PC-9 (cell line): ENCODE data around the gene HELZ. TPM values are rescaled to one million over a fixed set of nuclear protein-coding genes. Genes with fewer than 3 reads are reported as not detected.

ENCODE experiments used
- BruUV-seq: library from RNA; stranded (reverse); fragments of 400-500 nt; replicated peaks from 2 replicates; lab custom pipeline; 2021; lab: Mats Ljungman, UMichigan
- CTCF ChIA-PET: fragments of 300-600 bp; sonication (Branson Sonifier 250); formaldehyde crosslinking; loops from one replicate; lab custom pipeline; 2022; ENCODE audit warnings: antibody characterized with exemption; lab: Charles Lee
- POLR2A ChIA-PET: fragments of 300-600 bp; sonication (Branson Sonifier 250); formaldehyde crosslinking; loops from one replicate; lab custom pipeline; 2022; ENCODE audit warnings: antibody characterized with exemption; ENCODE audit not compliant: unreplicated experiment; lab: Charles Lee
- DNase-seq, 2 experiments: peaks; one replicate each; pipeline versions ENCODE4 v3.0.0 to v3.0.0-alpha.2; 2015 to 2022; ENCODE audit warnings: mixed read lengths in 1 of 2
- H2AFZ ChIP-seq: fragments of 200-600 bp; sonication (generic); 2 replicates; pipeline ENCODE4 v1.8.1; 2017; ENCODE audit warnings: antibody characterized with exemption
- H3F3A ChIP-seq: fragments of 200-600 bp; sonication (generic); 2 replicates; pipeline ENCODE4 v1.8.1; 2017; ENCODE audit warnings: antibody characterized with exemption, mild to moderate bottlenecking, low read depth; ENCODE audit not compliant: insufficient read depth
- H3K27ac ChIP-seq: fragments of 200-600 bp; sonication (generic); 2 replicates; pipeline ENCODE4 v1.6.1; 2016; ENCODE audit warnings: mixed run types
- H3K27me3 ChIP-seq: fragments of 200-600 bp; sonication (generic); 2 replicates; pipeline ENCODE4 v1.6.1; 2016; ENCODE audit warnings: low read depth, mixed run types; ENCODE audit not compliant: insufficient read depth
- H3K36me3 ChIP-seq: fragments of 200-600 bp; sonication (generic); 2 replicates; pipeline ENCODE4 v1.6.1; 2016; ENCODE audit warnings: low read depth, mixed run types
- H3K4me1 ChIP-seq: fragments of 200-600 bp; sonication (generic); replicated peaks from 2 replicates; pipeline ENCODE4 v1.6.1; 2016; ENCODE audit warnings: mixed run types; ENCODE audit not compliant: insufficient read depth
- H3K4me2 ChIP-seq: fragments of 200-600 bp; sonication (generic); 2 replicates; pipeline ENCODE4 v1.6.1; 2017; ENCODE audit warnings: mixed run types
- H3K4me3 ChIP-seq: fragments of 200-600 bp; sonication (generic); 2 replicates; pipeline ENCODE4 v1.6.1; 2016; ENCODE audit warnings: mixed run types
- H3K79me2 ChIP-seq: fragments of 200-600 bp; sonication (generic); 2 replicates; pipeline ENCODE4 v1.6.1; 2017; ENCODE audit warnings: low read depth, mixed run types
- H3K9me2 ChIP-seq: fragments of 200-600 bp; sonication (generic); 2 replicates; pipeline ENCODE4 v1.8.1; 2017; ENCODE audit warnings: mild to moderate bottlenecking; ENCODE audit not compliant: insufficient read depth
- H3K9me3 ChIP-seq: fragments of 200-600 bp; sonication (generic); 2 replicates; pipeline ENCODE4 v1.8.1; 2016; ENCODE audit warnings: low read depth; ENCODE audit not compliant: insufficient read depth
- H4K20me1 ChIP-seq: fragments of 200-600 bp; sonication (generic); 2 replicates; pipeline ENCODE4 v1.8.1; 2017; ENCODE audit not compliant: insufficient read depth
- EZH2 ChIP-seq: fragments of 200-600 bp; sonication (generic); IDR thresholded peaks from 2 replicates; pipeline ENCODE4 v1.8.0; 2017; ENCODE audit warnings: antibody characterized with exemption, low read depth
- intact Hi-C: fragments of 100-400 bp; cut with micrococcal nuclease; formaldehyde crosslinking; loops from one replicate; pipeline ENCODE4 v1.10.0; 2022; ENCODE audit not compliant: unreplicated experiment
- total RNA-seq: library from RNA; stranded (reverse); gene quantifications from 2 replicates; pipeline ENCODE4 v1.2.3, GENCODE V29; 2021
- TF ChIP-seq, protein P1 (sequence below): fragments of 200-600 bp; sonication (generic); conservative IDR thresholded peaks from 2 replicates; pipeline ENCODE4 v1.6.1; 2017; ENCODE audit warnings: mixed run types, antibody characterized with exemption, mild to moderate bottlenecking, moderate library complexity

HELZ gene
- total RNA-seq, 1 experiment from 2014 or later: 38.0 TPM

DNA sequence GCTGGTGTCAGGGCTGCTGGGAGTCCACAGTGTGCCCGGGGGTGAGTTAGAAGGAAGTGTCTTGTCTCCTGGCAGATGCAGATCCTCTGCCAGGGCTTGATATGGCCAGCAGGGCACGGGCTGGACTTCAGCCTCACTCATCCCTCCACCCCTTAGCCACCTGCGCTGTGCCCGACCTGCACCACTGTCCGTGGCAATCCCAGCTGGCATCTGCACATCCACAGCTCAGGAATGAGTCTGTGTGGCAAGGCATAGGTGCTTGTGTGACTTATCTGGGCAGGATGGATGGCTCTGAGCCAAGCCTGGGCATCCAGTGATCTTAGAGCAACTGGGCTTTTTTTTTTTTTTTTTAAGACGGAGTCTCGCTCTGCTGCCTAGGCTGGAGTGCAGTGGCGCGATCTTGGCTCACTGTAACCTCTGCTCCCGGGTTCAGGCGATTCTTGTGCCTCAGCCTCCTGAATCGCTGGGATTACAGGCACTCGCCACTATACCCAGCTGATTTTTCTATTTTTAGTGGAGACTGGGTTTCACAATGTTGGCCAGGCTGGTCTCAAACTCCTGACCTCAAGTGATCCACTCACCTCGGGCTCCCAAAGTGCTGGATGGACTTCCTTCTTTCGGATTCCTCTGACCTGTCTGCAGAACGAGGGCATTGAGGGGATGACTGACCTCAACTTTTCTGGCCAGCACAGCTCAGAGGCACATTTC, 223.1 kb downstream of the HELZ start:
- Histone ChIP-seq H3F3A (no peaks in the 10 kb centered on the region; the same call in 1 of the 2 replicates), H3K9me3 (no peaks in the 10 kb centered on the region), H4K20me1 (no peaks in the 10 kb centered on the region), H3K9me2 (no peaks in the 10 kb centered on the region), H3K4me2 (no peak overlapping the region), H2AFZ (no peak overlapping the region), H3K27me3 (no peaks in the 10 kb centered on the region), H3K4me3 (no peak overlapping the region), H3K4me1 (no peaks in the 10 kb centered on the region), H3K36me3 (no peaks in the 10 kb centered on the region), H3K79me2 (no peaks in the 10 kb centered on the region), H3K27ac (no peak overlapping the region)
- POLR2A ChIA-PET: no interaction called here
- BruUV-seq: no TSS peak
- DNase-seq: no peak
- CTCF ChIA-PET: no interaction called here
- TF ChIP-seq EZH2: no peak
- intact Hi-C loops: no loop called here

DNA sequence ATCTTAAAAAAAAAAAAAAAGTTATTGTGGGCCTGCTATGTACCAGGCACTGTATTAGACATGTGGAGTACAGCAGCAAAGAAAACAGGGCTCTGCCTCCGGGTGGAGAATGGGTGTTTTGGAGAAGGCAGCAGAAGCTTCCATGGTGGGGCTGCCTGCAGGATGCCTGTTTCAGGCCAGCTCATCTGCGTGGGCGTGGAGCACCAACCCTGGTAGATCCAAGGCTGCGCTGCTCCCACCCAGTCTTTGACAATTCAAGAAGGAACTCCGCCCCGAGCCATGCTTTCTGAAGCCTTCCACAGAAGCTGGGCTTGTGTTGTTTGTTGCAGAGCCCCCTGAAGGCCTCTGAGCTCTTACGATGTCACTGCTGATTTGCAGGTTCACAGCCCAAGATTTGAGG, 223.8 kb downstream of the HELZ start:
- intact Hi-C loops: no loop called here
- Histone ChIP-seq H2AFZ (no peak overlapping the region), H4K20me1 (no peaks in the 10 kb centered on the region), H3F3A (no peaks in the 10 kb centered on the region; the same call in 1 of the 2 replicates), H3K9me2 (no peaks in the 10 kb centered on the region), H3K27ac (no peak overlapping the region), H3K9me3 (no peaks in the 10 kb centered on the region), H3K36me3 (no peaks in the 10 kb centered on the region), H3K4me2 (no peak overlapping the region), H3K27me3 (no peaks in the 10 kb centered on the region), H3K4me1 (no peaks in the 10 kb centered on the region), H3K79me2 (no peaks in the 10 kb centered on the region), H3K4me3 (no peak overlapping the region)
- CTCF ChIA-PET: no interaction called here
- POLR2A ChIA-PET: no interaction called here
- TF ChIP-seq EZH2: no peak
- TF ChIP-seq, protein P1, sequence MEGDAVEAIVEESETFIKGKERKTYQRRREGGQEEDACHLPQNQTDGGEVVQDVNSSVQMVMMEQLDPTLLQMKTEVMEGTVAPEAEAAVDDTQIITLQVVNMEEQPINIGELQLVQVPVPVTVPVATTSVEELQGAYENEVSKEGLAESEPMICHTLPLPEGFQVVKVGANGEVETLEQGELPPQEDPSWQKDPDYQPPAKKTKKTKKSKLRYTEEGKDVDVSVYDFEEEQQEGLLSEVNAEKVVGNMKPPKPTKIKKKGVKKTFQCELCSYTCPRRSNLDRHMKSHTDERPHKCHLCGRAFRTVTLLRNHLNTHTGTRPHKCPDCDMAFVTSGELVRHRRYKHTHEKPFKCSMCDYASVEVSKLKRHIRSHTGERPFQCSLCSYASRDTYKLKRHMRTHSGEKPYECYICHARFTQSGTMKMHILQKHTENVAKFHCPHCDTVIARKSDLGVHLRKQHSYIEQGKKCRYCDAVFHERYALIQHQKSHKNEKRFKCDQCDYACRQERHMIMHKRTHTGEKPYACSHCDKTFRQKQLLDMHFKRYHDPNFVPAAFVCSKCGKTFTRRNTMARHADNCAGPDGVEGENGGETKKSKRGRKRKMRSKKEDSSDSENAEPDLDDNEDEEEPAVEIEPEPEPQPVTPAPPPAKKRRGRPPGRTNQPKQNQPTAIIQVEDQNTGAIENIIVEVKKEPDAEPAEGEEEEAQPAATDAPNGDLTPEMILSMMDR: no peak
- no TSS peak for BruUV-seq
- DNase-seq: no peak

Other genes with a start within 250 kb of the HELZ start
- not detected in 2 replicates for gene CACNG1, start 200.6 kb downstream of the HELZ start, total RNA-seq
- gene PSMD12, start 121.4 kb upstream of the HELZ start, total RNA-seq: 46.8 and 80.5 TPM in 2 replicates
- 6.0 and 7.1 TPM in 2 replicates for gene PITPNC1, start 132.1 kb upstream of the HELZ start, total RNA-seq